HEK293 (cell line): ENCODE measurements around the gene CD84.

Source experiments
- AEBP2 ChIP-seq: fragments of 450-650 bp; formaldehyde crosslinking; IDR thresholded peaks from 2 replicates; pipeline ENCODE4 v1.5.1; 2016; ENCODE audit warnings: missing biosample characterization, missing genetic modification characterization, borderline replicate concordance
- MZF1 ChIP-seq: fragments of 450-650 bp; formaldehyde crosslinking; IDR thresholded peaks from 2 replicates; pipeline ENCODE4 v1.5.1; 2017; ENCODE audit warnings: missing biosample characterization, missing genetic modification characterization, borderline replicate concordance
- REPIN1 ChIP-seq: fragments of 450-650 bp; formaldehyde crosslinking; IDR thresholded peaks from 2 replicates; pipeline ENCODE4 v1.5.1; 2017; ENCODE audit warnings: missing biosample characterization, missing genetic modification characterization, low read depth
- ZFP37 ChIP-seq: fragments of 450-650 bp; formaldehyde crosslinking; IDR thresholded peaks from 2 replicates; pipeline ENCODE4 v1.5.1; 2016; ENCODE audit warnings: missing biosample characterization, missing genetic modification characterization
- ZNF121 ChIP-seq: fragments of 450-650 bp; formaldehyde crosslinking; IDR thresholded peaks from 2 replicates; pipeline ENCODE4 v1.5.1; 2016; ENCODE audit warnings: missing biosample characterization, missing genetic modification characterization
- ZNF223 ChIP-seq: fragments of 450-650 bp; formaldehyde crosslinking; IDR thresholded peaks from 2 replicates; pipeline ENCODE4 v1.5.1; 2016; ENCODE audit warnings: missing biosample characterization, missing genetic modification characterization
- ZNF391 ChIP-seq: fragments of 450-650 bp; formaldehyde crosslinking; IDR thresholded peaks from 2 replicates; pipeline ENCODE4 v1.5.1; 2016; ENCODE audit warnings: low read depth, missing biosample characterization, missing genetic modification characterization, borderline replicate concordance
- TF ChIP-seq, protein P1 (sequence below): fragments of 450-650 bp; formaldehyde crosslinking; IDR thresholded peaks from 2 replicates; pipeline ENCODE4 v1.5.1; 2016; ENCODE audit warnings: missing biosample characterization, missing genetic modification characterization, borderline replicate concordance

CD84 gene

DNA sequence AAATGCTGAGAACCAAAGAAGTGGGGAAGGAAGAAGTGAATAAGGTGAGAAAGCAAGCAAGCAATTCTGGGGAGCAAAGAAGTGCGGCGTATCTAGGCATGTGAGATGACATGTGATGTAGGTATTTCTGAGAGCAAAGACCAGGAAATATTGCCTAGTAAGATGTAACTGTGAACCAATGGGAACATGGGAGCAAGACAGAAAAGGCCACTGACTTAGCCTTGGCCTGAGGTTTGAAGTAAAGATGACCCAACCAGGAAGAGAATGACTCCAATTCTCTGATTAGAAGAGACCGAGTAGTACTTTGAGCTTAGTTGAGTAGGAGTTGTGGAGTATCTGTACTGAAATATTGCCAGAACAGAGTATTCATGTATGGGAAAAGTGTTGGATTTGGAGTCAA lies 87.3 kb downstream of the CD84 start (continued):
- TF ChIP-seq, protein P1, sequence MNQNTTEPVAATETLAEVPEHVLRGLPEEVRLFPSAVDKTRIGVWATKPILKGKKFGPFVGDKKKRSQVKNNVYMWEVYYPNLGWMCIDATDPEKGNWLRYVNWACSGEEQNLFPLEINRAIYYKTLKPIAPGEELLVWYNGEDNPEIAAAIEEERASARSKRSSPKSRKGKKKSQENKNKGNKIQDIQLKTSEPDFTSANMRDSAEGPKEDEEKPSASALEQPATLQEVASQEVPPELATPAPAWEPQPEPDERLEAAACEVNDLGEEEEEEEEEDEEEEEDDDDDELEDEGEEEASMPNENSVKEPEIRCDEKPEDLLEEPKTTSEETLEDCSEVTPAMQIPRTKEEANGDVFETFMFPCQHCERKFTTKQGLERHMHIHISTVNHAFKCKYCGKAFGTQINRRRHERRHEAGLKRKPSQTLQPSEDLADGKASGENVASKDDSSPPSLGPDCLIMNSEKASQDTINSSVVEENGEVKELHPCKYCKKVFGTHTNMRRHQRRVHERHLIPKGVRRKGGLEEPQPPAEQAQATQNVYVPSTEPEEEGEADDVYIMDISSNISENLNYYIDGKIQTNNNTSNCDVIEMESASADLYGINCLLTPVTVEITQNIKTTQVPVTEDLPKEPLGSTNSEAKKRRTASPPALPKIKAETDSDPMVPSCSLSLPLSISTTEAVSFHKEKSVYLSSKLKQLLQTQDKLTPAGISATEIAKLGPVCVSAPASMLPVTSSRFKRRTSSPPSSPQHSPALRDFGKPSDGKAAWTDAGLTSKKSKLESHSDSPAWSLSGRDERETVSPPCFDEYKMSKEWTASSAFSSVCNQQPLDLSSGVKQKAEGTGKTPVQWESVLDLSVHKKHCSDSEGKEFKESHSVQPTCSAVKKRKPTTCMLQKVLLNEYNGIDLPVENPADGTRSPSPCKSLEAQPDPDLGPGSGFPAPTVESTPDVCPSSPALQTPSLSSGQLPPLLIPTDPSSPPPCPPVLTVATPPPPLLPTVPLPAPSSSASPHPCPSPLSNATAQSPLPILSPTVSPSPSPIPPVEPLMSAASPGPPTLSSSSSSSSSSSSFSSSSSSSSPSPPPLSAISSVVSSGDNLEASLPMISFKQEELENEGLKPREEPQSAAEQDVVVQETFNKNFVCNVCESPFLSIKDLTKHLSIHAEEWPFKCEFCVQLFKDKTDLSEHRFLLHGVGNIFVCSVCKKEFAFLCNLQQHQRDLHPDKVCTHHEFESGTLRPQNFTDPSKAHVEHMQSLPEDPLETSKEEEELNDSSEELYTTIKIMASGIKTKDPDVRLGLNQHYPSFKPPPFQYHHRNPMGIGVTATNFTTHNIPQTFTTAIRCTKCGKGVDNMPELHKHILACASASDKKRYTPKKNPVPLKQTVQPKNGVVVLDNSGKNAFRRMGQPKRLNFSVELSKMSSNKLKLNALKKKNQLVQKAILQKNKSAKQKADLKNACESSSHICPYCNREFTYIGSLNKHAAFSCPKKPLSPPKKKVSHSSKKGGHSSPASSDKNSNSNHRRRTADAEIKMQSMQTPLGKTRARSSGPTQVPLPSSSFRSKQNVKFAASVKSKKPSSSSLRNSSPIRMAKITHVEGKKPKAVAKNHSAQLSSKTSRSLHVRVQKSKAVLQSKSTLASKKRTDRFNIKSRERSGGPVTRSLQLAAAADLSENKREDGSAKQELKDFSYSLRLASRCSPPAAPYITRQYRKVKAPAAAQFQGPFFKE (tag by site-specific recombination) = no peak
- TF ChIP-seq MZF1 (tag by site-specific recombination) (no peak), ZFP37 (tag by site-specific recombination) (no peak), REPIN1 (tag by site-specific recombination) (no peak), ZNF121 (tag by site-specific recombination) (no peak), AEBP2 (tag by site-specific recombination) (no peak), ZNF223 (tag by site-specific recombination) (no peak), ZNF391 (tag by site-specific recombination) (no peak)
